Endometrial microvascular endothelial cells (primary cell): Measurements from ENCODE around the gene SHC1. TPM values are rescaled to one million over a fixed set of nuclear protein-coding genes. Genes with fewer than 3 reads are reported as not detected.

Source experiments
- in situ Hi-C: cut with HindIII; loops from 2 replicates; pipeline ENCODE4 v1.10.0; 2017; ENCODE audit warnings: low sequenced_read_pairs, low pct_unique_long_range_greater_than_20kb; ENCODE audit errors: inconsistent ontology term
- total RNA-seq: library from RNA; depleted of rRNA; stranded (reverse); fragments of >200 nt; gene quantifications from one replicate; pipeline ENCODE4 v1.2.3, GENCODE V29; 2015; ENCODE audit errors: inconsistent ontology term

Gene SHC1, protein sequence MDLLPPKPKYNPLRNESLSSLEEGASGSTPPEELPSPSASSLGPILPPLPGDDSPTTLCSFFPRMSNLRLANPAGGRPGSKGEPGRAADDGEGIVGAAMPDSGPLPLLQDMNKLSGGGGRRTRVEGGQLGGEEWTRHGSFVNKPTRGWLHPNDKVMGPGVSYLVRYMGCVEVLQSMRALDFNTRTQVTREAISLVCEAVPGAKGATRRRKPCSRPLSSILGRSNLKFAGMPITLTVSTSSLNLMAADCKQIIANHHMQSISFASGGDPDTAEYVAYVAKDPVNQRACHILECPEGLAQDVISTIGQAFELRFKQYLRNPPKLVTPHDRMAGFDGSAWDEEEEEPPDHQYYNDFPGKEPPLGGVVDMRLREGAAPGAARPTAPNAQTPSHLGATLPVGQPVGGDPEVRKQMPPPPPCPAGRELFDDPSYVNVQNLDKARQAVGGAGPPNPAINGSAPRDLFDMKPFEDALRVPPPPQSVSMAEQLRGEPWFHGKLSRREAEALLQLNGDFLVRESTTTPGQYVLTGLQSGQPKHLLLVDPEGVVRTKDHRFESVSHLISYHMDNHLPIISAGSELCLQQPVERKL
- 406 TPM for total RNA-seq

DNA sequence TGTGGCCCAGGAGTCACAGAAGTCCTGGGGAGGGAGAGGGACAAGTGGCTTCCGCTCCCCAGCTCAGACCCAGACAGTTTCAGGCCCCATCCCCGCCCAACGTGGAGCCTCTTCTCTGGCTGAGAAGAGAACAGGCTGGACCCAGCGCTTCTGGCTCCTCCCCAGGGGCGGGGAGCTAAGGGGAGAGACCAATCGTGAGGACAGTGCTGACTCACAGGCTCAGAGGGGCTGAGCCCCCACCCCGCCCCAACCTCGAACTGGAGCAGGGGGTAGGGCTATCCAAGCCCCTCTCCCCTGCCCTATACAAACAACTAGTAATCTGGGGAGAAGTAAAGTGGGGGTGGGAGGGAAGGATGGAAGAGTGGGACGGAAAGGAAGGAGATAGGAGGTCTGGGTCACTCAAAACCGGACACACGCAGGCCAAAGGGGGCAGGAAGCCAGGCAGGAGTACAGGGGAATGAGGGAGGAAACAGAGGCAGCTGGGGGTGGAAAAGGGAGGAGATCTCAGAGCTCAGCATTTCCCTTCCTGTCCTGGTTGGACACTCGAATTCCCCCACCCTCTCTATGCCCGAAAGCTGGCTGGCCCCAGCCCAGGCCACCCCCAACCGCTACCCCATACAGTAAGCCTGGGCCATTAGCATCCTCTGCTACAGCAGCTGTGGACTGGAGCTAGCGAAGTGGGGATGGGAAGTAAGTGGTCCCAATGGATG, at the start of gene SHC1:
SHC1 (minus strand) TSS at position 117 of the 710 bp plus-strand sequence. CDS start 221 bp downstream, outside the sequence.
- in situ Hi-C loops = no loop called here

DNA sequence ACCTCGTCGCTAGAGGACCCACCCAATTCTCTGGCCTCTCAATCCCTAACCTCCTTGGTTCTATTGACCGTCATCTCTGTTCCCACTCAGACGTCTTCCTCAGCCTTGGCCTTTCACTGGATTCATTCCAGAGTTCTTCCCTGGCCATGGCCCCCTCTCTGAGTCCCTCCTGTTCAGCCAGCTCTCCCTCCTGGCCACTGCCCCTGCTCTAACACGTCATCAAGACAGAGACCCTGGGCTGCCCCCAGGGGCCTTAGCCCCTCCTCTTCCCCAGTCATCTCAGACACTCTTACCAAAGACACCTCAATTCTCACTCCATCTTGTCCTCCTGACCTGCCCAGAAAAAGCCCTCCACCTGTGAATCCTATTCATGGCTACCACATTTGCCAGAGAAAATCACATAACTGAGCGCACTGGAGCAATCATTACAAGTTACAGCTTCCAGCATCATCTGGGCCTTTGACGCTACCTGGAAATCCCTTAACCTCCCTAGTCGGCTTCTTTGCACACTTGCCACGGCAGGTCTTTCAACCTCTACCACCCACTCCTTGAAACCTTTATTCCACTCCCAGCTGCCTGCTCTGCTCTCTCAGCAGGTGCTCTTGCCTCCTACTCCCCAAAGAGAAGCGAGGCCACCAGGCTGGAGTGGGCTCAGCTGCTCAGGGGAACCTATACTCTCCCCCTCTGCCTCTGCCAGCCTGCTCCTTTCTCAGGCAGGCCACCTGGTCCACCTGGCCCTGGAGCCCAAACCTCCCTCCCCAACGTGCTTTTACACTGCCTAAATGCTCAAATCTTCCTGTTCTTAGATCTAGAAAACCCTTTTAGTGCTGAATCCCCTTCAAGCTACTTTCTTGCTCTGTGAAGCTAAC, 49.1 kb upstream of the SHC1 start:
- in situ Hi-C loops = loop anchor here (5.0 to 10.0 kb wide), 2 partner anchors 37 to 45 kb away; partner anchors contain the start of genes EFNA4 and FLAD1

DNA sequence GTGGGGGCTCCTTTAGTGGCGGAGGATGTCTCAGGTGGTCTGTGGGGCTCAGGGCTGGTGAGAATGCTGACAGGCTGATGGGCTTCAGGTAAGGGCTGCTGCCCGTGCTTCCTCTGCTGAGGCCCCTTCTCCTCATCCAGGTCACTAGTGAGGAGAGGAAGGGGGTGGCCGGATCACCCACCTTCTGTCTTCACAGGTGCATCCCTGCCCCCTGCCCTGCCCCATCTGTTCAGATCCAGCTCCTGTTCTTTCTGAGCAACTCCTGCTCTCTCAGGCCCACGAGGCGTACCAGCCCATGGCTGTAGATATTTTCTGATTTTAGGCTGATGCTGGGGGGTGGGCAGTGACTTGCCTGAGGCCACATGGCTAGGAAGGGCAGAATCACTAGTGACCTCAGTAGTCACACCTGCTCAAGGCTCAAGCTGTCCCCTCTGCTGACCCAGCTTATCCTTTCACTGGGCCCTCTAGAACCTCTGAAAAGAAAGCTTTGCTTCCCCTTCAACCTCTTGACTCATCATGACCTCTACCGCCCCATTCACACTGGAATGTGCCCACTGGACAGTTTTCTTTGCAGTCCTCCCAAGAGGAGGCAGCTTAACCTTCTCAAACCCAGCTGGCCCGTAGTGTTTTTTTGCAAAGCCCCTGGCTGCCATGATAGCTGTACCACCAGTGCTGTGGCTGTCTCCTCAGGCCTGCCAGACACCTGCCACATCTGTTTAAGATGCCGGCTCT, 48.2 kb upstream of the SHC1 start:
- in situ Hi-C loops = loop anchor here (5.0 to 10.0 kb wide), 2 partner anchors 36 to 46 kb away; partner anchors contain the start of genes EFNA4 and FLAD1

DNA sequence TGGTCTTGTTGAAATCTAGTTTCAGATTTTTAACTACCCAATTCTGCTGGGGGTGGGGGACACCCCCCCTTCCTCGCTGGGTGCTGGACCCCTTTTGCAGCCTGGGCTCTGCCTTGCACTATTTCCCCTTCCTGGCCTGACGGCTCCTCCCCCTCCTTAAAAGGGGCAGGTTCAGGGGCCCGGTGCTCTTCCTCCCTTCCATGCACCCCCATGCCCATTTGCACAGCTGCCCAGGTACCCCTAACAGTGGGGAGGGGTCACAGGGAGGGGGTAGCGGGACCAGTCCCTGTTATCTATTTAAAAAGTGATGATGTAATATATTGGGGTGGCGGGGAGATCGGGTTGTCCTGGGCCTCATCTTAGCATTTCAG, 47.4 kb upstream of the SHC1 start:
- in situ Hi-C loops = loop anchor here (5.0 to 10.0 kb wide), 2 partner anchors 36 to 47 kb away; partner anchors contain the start of genes EFNA4 and FLAD1

DNA sequence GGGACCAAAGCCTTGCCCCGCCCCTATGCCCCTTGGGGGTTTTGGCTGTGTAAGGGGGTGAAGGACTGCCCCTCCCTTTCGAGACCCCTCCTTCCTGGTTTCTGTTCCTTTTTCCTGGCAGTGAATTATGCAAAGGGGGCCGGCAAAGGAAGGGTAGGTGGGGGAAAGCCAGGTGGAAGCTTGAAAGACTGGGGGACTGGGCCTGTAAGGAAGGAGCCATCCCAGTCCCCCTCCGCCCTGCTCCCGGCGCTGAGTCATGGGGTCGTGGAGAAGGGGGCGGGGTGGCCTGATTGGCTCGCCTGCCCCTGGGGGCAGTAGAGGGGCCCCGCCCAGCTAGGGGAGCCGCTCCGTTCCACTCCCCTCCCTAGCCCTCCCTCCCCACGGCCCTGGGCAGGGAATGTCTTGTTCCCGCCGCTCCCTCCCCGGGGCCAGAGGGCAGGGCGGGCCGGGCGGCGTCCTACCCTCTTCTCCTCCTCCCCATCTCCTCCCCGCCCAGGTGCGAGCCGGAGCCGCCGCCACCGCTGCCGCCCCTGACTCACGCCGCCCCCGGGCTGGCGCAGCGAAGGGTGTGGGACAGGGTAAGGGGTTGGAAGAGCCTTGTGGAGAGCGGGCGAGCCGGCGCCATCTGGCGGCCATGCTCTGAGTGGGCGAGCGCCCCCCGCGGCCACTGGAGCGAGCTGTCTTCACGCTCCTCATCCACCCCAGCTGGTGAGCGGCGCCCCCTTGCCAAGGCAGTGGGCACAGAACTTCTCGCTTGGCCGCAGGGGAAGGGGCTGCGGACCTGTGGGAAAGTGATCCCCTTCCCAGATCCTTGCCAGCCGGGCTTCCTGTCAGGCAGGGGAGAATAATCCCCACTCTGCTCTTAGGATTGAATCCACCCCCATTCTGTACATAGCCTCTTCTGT, 46.7 kb upstream of the SHC1 start:
- in situ Hi-C loops = loop anchor here (5.0 to 10.0 kb wide), 2 partner anchors 35 to 48 kb away; partner anchors contain the start of genes EFNA4 and FLAD1

DNA sequence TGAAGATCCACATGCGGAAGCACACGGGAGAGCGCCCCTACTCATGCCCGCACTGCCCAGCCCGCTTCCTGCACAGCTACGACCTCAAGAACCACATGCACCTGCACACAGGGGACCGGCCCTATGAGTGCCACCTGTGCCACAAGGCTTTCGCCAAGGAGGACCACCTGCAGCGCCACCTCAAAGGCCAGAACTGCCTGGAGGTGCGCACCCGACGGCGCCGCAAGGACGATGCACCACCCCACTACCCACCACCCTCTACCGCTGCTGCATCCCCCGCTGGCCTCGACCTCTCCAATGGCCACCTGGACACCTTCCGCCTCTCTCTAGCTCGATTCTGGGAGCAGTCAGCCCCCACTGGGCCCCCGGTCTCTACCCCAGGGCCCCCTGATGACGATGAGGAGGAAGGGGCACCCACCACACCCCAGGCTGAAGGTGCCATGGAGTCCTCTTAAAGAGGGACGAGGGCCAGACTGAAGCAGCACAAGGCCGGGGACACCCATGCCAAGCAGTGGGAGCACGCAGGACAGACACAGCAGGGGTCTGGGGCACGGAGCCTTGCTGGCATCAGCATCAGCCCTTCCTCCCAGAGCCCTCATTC, 45.8 kb upstream of the SHC1 start:
- in situ Hi-C loops = loop anchor here (5.0 to 10.0 kb wide), 2 partner anchors 34 to 48 kb away; partner anchors contain the start of genes EFNA4 and FLAD1

DNA sequence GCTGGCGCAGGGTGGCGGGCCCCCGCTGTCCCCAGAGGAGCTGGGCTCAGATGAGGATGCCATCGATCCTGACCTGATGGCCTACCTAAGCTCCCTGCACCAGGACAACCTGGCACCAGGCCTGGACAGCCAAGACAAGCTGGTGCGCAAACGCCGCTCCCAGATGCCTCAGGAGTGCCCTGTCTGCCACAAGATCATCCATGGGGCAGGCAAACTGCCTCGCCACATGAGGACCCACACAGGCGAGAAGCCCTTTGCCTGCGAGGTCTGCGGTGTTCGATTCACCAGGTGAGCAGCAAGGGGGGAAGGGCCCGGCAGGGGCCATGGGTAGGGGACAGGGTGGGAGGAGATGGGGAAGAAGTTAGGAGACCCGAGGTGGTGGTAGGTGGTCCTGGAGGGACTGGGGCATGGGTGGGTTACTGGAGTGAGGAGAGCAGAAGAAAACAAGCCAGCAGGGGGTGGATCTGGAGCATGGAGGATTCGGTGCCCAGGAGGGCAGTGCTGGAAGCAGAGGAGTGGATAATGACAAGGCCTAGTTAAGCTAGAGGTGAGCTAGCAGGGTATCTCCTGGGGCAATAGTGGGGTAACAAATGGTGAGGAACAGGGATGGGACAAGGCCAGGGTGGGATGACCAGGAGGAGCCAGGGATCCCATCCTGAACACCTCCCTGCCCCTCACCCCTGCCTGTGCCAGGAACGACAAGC, 45.1 kb upstream of the SHC1 start:
- in situ Hi-C loops = loop anchor here (5.0 to 10.0 kb wide), 2 partner anchors 33 to 49 kb away; partner anchors contain the start of genes EFNA4 and FLAD1

DNA sequence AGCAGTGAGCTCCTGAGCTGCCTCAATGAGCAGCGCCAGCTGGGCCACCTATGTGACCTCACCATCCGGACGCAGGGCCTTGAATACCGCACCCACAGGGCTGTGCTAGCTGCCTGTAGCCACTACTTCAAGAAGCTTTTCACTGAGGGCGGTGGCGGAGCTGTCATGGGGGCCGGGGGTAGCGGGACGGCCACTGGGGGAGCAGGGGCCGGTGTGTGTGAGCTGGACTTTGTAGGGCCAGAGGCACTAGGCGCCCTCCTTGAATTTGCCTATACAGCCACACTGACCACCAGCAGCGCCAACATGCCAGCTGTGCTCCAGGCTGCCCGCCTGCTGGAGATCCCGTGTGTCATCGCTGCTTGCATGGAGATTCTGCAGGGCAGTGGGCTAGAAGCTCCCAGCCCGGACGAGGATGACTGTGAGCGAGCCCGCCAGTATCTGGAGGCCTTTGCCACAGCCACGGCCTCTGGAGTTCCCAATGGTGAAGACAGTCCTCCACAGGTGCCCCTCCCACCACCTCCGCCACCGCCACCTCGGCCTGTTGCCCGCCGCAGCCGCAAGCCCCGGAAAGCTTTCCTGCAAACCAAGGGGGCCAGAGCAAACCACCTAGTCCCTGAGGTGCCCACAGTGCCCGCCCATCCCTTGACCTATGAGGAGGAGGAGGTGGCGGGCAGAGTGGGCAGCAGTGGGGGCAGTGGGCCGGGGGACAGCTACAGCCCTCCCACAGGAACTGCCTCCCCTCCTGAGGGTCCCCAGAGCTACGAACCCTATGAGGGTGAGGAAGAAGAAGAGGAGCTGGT, 44.4 kb upstream of the SHC1 start:
- in situ Hi-C loops = loop anchor here (5.0 to 10.0 kb wide), 2 partner anchors 33 to 50 kb away; partner anchors contain the start of genes EFNA4 and FLAD1

DNA sequence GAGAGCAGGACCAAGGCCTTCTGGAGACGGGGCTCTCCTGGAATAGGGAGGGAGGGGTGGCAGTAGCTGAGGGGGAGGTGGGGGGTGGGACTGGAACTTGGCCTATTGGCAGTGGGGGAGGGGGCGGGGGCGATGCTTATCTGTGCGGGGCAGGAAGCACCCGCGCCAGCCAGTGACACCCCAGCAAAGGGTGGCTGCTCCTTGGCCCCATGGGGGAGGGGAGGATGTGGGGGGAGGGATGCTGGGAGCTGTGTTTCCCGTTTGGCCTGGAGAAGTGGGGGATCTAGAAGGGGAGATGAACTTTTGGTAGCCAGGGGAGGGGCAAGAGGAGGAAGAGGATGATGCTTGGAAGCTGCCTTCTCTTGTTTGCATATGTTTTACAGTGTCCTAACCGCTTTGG, 43.1 kb upstream of the SHC1 start:
- in situ Hi-C loops = loop anchor here (10.0 kb wide), 1 partner anchor 51 kb away; the partner anchor contains the start of gene EFNA4

DNA sequence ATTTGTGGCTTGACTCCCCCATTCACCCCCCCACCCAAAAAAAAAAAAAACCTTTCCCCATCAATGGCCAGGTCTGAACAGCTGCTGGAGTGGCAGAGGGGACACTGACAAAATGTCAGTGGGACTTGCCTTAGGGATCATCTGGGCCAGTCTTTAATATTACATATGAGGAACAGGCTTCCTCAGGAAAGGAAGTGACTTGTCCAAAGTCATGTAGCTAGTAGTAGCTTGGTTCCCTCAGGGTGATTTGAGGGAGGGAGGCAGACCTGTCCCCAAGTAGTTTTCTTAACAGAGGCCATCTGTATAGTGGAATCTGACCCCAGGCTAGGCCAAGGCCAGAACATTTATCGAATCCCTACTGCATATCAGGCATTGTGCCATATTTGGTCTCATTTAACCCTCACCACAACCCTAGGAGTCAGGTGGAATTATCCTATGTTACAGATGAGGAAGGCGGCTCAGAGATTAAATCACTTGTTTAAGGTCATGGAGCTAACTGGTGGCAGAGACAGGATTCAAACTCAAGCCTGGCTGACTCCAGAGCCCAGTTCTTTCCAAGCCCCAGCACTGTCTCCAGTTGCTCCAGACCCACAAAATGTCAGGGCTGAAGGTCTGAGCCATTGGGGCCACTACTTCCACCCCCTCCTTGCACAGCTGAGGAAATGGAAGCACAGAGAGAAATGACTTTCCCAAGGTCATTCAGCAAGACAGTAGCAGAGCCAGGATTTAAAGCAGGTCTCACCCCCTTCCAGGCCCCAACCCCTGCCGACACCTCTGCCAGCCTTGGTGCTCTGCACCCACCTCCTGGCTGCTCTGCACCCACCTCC, 42.4 kb upstream of the SHC1 start:
- in situ Hi-C loops = loop anchor here (10.0 kb wide), 1 partner anchor 52 kb away; the partner anchor contains the start of gene EFNA4

DNA sequence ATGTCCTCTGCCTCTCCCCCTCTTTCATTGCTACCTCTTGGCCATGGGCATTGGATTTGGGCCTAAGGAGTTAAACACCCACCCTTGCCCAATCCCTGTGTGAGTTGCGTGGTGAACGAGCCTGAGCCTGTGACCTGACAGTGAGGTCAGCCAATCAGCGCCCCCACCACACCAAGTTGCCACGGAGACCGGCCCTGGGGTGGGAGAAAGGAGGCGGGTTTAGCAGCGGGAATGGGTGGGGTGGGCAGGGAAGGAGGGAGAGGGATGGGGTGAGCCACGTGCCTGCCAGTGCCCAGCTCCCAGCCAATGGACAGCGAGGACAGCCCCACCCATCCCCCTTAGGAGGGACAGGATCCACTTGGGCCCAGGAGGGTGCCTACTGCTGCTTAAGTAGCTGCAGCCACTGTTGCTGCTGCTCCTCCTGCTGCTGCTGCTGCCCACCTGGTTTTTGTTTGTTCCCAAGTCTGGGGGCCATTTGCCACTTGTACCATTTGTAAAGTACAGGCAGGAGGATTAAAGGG, 41.5 kb upstream of the SHC1 start:
- in situ Hi-C loops = loop anchor here (10.0 kb wide), 1 partner anchor 53 kb away; the partner anchor contains the start of gene EFNA4

DNA sequence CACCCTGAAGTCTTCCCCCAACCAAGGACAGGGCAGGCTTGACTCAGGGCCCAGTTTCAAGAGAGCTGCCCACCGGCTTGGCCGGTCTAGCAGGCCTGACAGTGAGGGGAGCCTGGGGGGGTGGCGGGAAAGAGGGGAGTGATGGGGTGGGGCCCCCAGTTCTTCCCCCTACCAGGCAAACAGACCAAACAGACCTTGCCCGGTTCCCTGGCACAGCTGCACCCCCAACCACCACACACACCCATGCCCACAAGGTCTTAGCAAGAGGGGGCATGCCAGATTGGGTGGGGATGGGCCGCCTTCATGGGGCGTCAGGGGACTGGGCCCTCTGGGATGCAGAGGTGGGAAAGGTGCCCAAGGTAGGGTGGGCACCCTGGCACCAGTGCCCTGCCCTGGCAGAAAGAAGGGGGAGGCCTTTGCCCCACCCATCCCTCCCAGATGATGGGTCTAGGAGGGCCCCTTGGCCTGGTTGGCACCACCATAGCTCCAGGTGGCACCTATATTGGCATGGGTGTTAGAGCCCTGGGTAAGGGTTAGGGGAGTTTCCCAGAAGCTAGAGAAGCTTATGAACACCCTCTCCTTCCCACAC, 41.0 kb upstream of the SHC1 start:
- in situ Hi-C loops = loop anchor here (10.0 kb wide), 1 partner anchor 53 kb away; the partner anchor contains the start of gene EFNA4

DNA sequence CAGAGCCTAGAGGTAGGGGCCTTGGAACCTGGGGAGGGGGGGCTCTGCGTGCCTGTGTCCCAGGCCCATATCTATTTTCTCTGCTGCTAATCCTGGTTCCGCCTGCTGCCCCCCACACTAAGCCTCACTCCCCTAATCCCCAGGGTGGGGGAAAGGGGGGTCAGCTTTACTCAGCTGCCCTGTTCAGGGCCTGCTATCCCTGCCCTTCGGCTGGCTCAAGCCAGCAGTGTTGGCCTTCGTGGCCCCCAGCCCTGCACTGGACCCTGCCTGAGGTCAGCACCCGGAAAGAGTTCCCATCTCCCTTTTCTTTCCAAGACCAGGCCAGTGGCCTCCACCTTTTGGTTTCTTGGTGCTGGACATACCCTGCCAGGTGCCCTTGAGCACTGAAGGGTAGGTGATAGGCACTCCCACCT, 40.5 kb upstream of the SHC1 start:
- in situ Hi-C loops = loop anchor here (10.0 kb wide), 1 partner anchor 54 kb away; the partner anchor contains the start of gene EFNA4
